HEK293T (cell line): ENCODE measurements around the gene TAX1BP3.
A peak's percentile ranks its signal among the peaks of the same experiment; 100 is the strongest.

Experiments used
- ARNT ChIP-seq: fragments of 450-650 bp; IDR thresholded peaks from 2 replicates; pipeline ENCODE4 v1.6.1; 2017; ENCODE audit warnings: mild to moderate bottlenecking
- BHLHE40 ChIP-seq: fragments of 450-650 bp; IDR thresholded peaks from 2 replicates; pipeline ENCODE4 v1.6.1; 2016; ENCODE audit warnings: mild to moderate bottlenecking, moderate library complexity, borderline replicate concordance
- ELF4 ChIP-seq: fragments of 450-650 bp; IDR thresholded peaks from 2 replicates; pipeline ENCODE4 v1.6.1; 2017; ENCODE audit warnings: antibody characterized with exemption
- FOXA1 ChIP-seq: fragments of 450-650 bp; IDR thresholded peaks from 2 replicates; pipeline ENCODE4 v1.6.1; 2016; ENCODE audit warnings: mild to moderate bottlenecking
- FOXM1 ChIP-seq: fragments of 450-650 bp; IDR thresholded peaks from 2 replicates; pipeline ENCODE4 v1.6.1; 2017; ENCODE audit warnings: mild to moderate bottlenecking, borderline replicate concordance
- L3MBTL2 ChIP-seq: fragments of 450-650 bp; conservative IDR thresholded peaks from 2 replicates; pipeline ENCODE4 v1.6.1; 2016; ENCODE audit warnings: mild to moderate bottlenecking
- NFRKB ChIP-seq: fragments of 450-650 bp; IDR thresholded peaks from 2 replicates; pipeline ENCODE4 v1.6.1; 2016; ENCODE audit warnings: mild to moderate bottlenecking, moderate library complexity
- SP1 ChIP-seq: fragments of 450-650 bp; IDR thresholded peaks from 2 replicates; pipeline ENCODE4 v1.6.1; 2017
- SUZ12 ChIP-seq: fragments of 450-650 bp; IDR thresholded peaks from 2 replicates; pipeline ENCODE4 v1.6.1; 2016; ENCODE audit warnings: mild to moderate bottlenecking
- TARDBP ChIP-seq: fragments of 450-650 bp; IDR thresholded peaks from 2 replicates; pipeline ENCODE4 v1.6.1; 2016
- ZNF384 ChIP-seq: fragments of 450-650 bp; IDR thresholded peaks from 2 replicates; pipeline ENCODE4 v1.6.1; 2016
- TF ChIP-seq, protein P1 (sequence below): fragments of 450-650 bp; IDR thresholded peaks from 2 replicates; pipeline ENCODE4 v1.6.1; 2016

DNA sequence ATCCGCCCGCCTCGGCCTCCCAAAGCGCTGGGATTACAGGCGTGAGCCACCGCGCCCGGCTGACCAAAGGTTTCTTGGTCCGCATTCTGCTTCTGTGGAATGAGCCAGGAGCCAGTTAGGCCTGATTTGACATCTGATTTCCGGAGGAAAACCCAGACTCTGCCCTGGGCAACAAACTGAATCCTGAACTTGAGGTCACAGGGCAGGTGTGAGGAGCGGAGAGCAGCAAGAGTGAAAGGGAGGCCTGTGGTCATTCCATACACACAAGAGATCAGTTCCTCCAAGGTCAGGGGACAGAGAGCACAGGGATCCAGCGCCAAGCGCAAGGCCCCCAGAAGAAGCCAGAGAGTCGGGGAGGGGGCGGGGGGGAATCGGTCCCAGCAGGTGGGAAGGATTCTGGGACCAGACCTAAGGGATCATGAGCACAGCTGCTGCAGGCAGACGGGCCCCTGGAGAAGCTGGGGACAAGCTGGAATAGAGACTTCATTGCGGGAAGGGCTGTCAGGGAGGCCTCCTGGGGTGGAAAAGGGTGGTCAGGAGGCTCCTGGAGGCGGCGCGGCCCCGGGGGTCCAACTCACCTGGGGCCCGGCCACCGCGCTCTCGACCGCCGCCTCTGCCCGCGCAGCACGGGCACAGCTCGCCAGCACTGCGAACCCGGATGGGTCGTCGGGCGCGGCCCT lies 32.8 kb downstream of the TAX1BP3 start:
- TF ChIP-seq SUZ12 (no peak), ARNT (no peak), BHLHE40 (no peak), NFRKB (no peak), FOXM1 (no peak), L3MBTL2 (peak; percentile 42), ZNF384 (no peak), SP1 (no peak), ELF4 (no peak), TARDBP (no peak), FOXA1 (no peak)
- TF ChIP-seq, protein P1, sequence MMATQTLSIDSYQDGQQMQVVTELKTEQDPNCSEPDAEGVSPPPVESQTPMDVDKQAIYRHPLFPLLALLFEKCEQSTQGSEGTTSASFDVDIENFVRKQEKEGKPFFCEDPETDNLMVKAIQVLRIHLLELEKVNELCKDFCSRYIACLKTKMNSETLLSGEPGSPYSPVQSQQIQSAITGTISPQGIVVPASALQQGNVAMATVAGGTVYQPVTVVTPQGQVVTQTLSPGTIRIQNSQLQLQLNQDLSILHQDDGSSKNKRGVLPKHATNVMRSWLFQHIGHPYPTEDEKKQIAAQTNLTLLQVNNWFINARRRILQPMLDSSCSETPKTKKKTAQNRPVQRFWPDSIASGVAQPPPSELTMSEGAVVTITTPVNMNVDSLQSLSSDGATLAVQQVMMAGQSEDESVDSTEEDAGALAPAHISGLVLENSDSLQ, result no peak
